ENCODE results near the gene ZC3H15.
"Not testable (repeated sequence)": the region's sequence is repeated elsewhere in the genome, so short reads cannot be mapped to it uniquely, and the experiment has no call there.

DNA sequence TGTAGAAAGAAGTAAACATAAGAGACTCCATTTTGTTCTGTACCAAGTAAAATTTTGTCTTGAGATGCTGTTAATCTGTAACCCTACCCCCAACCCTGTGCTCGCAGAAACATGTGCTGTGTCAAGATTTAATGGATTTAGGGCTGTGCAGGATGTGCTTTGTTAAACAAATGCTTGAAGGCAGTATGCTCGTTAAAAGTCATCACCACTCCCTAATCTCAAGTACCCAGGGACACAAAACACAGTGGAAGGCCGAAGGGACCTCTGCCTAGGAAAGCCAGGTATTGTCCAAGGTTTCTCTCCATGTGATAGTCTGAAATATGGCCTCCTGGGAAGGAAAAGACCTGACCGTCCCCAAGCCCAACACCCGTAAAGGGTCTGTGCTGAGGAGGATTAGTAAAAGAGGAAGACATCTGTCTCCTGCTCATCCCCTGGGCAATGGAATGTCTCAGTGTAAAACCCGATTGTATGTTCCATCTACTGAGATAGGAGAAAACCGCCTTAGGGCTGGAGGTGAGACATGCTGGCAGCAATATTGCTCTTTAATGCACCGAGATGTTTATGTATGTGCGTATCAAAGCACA is 35.6 kb downstream of the ZC3H15 start:
- TF ChIP-seq POLR2A (IDR thresholded peaks at IDR 0.05) = not testable (repeated sequence)
- TF ChIP-seq, protein P1, sequence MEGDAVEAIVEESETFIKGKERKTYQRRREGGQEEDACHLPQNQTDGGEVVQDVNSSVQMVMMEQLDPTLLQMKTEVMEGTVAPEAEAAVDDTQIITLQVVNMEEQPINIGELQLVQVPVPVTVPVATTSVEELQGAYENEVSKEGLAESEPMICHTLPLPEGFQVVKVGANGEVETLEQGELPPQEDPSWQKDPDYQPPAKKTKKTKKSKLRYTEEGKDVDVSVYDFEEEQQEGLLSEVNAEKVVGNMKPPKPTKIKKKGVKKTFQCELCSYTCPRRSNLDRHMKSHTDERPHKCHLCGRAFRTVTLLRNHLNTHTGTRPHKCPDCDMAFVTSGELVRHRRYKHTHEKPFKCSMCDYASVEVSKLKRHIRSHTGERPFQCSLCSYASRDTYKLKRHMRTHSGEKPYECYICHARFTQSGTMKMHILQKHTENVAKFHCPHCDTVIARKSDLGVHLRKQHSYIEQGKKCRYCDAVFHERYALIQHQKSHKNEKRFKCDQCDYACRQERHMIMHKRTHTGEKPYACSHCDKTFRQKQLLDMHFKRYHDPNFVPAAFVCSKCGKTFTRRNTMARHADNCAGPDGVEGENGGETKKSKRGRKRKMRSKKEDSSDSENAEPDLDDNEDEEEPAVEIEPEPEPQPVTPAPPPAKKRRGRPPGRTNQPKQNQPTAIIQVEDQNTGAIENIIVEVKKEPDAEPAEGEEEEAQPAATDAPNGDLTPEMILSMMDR (IDR thresholded peaks at IDR 0.05) = not testable (repeated sequence)
